Hepatocyte (in vitro differentiated cells): Measurements from ENCODE around the gene INTU. TPM values are rescaled to one million over a fixed set of nuclear protein-coding genes. Genes with fewer than 3 reads are reported as not detected.

Experiments used
- DNase-seq: peaks from one replicate; pipeline ENCODE4 v3.0.0-alpha.2; 2016; ENCODE audit warnings: low spot score
- H2AFZ ChIP-seq: fragments of 200-600 bp; sonication (generic); 2 replicates; pipeline ENCODE4 v1.6.0; 2016; ENCODE audit warnings: antibody characterized with exemption, mild to moderate bottlenecking
- H3K27ac ChIP-seq: fragments of 200-600 bp; sonication (generic); 2 replicates; pipeline ENCODE4 v1.5.1; 2016; ENCODE audit warnings: mild to moderate bottlenecking
- H3K27me3 ChIP-seq: fragments of 200-600 bp; sonication (generic); 2 replicates; pipeline ENCODE4 v1.6.1; 2016
- H3K36me3 ChIP-seq: fragments of 200-600 bp; sonication (generic); replicated peaks from 2 replicates; pipeline ENCODE4 v1.5.1; 2016; ENCODE audit warnings: low read depth; ENCODE audit not compliant: insufficient read depth
- H3K4me1 ChIP-seq: fragments of 200-600 bp; sonication (generic); 2 replicates; pipeline ENCODE4 v1.5.1; 2016; ENCODE audit warnings: mild to moderate bottlenecking, moderate library complexity; ENCODE audit not compliant: insufficient read depth
- H3K4me2 ChIP-seq: fragments of 200-600 bp; sonication (generic); 2 replicates; pipeline ENCODE4 v1.6.0; 2016
- H3K4me3 ChIP-seq: fragments of 200-600 bp; sonication (generic); 2 replicates; pipeline ENCODE4 v1.5.1; 2016; ENCODE audit warnings: mild to moderate bottlenecking
- H3K79me2 ChIP-seq: fragments of 200-600 bp; sonication (generic); 2 replicates; pipeline ENCODE4 v1.6.0; 2017; ENCODE audit warnings: mild to moderate bottlenecking
- H3K9me2 ChIP-seq: fragments of 200-600 bp; sonication (generic); replicated peaks from 2 replicates; pipeline ENCODE4 v1.6.0; 2017; ENCODE audit warnings: mild to moderate bottlenecking; ENCODE audit not compliant: insufficient read depth
- H3K9me3 ChIP-seq: fragments of 200-600 bp; sonication (generic); 2 replicates; pipeline ENCODE4 v1.5.1; 2016; ENCODE audit warnings: low read depth, mild to moderate bottlenecking
- H4K20me1 ChIP-seq: fragments of 200-600 bp; sonication (generic); 2 replicates; pipeline ENCODE4 v1.6.0; 2016; ENCODE audit warnings: mild to moderate bottlenecking; ENCODE audit not compliant: insufficient read depth, poor library complexity, severe bottlenecking
- EZH2 ChIP-seq: fragments of 200-600 bp; sonication (generic); IDR thresholded peaks from 2 replicates; pipeline ENCODE4 v1.6.1; 2016; ENCODE audit warnings: antibody characterized with exemption, mild to moderate bottlenecking, borderline replicate concordance
- EZH2phosphoT487 ChIP-seq: fragments of 200-600 bp; sonication (generic); IDR thresholded peaks from one replicate; pipeline ENCODE4 v1.6.1; 2018; ENCODE audit warnings: antibody characterized with exemption, mild to moderate bottlenecking, low read depth, moderate library complexity; ENCODE audit not compliant: unreplicated experiment, severe bottlenecking
- WGBS: methylation state at CpG from one replicate; pipeline ENCODE4 v1.1.6; 2016; ENCODE audit warnings: low lambda C conversion rate; ENCODE audit errors: missing lambda C conversion rate; 5-methylcytosine and 5-hydroxymethylcytosine counted together
- polyA plus RNA-seq: library from polyadenylated mRNA; unstranded; fragments of >200 nt; fragmentation: Nextera tagmentation; extraction: Ambion mirVana; gene quantifications from 2 replicates; pipeline ENCODE4 v1.2.1, GENCODE V29; 2016
- total RNA-seq: library from RNA; depleted of rRNA; stranded (reverse); fragments of >200 nt; gene quantifications from 2 replicates; pipeline ENCODE4 v1.2.3, GENCODE V29; 2014
- TF ChIP-seq, protein P1 (sequence below): fragments of 200-600 bp; sonication (generic); IDR thresholded peaks from 2 replicates; pipeline ENCODE4 v1.5.1; 2016; ENCODE audit warnings: antibody characterized with exemption, mild to moderate bottlenecking; ENCODE audit not compliant: poor library complexity

The INTU gene
- total and polyA plus RNA-seq, 2 experiments from 2014 or later, result 2.3 to 9.2 TPM

GRCh38 chr4:127622621-127622920 is 10.2 kb upstream of the INTU start:
- Histone ChIP-seq H3K36me3 (no peaks in the 10 kb centered on the region), H3K9me3 (no peaks in the 10 kb centered on the region), H3K4me2 (peak overlapping the region; percentile 97), H3K4me3 (peak overlapping the region; percentile 49), H3K27me3 (peaks cover 66% of the 10 kb centered on the region), H3K9me2 (no peaks in the 10 kb centered on the region), H3K27ac (no peak overlapping the region), H3K4me1 (no peaks in the 10 kb centered on the region), H2AFZ (peak overlapping the region; percentile 95), H3K79me2 (no peaks in the 10 kb centered on the region), H4K20me1 (no peaks in the 10 kb centered on the region)
- DNase-seq, result no peak
- no peak for TF ChIP-seq EZH2
- TF ChIP-seq, protein P1, sequence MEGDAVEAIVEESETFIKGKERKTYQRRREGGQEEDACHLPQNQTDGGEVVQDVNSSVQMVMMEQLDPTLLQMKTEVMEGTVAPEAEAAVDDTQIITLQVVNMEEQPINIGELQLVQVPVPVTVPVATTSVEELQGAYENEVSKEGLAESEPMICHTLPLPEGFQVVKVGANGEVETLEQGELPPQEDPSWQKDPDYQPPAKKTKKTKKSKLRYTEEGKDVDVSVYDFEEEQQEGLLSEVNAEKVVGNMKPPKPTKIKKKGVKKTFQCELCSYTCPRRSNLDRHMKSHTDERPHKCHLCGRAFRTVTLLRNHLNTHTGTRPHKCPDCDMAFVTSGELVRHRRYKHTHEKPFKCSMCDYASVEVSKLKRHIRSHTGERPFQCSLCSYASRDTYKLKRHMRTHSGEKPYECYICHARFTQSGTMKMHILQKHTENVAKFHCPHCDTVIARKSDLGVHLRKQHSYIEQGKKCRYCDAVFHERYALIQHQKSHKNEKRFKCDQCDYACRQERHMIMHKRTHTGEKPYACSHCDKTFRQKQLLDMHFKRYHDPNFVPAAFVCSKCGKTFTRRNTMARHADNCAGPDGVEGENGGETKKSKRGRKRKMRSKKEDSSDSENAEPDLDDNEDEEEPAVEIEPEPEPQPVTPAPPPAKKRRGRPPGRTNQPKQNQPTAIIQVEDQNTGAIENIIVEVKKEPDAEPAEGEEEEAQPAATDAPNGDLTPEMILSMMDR, result no peak
- no peak for TF ChIP-seq EZH2phosphoT487
- WGBS, result 21% methylated on average over 12 of the region's 12 CpGs

- Histone ChIP-seq H3K4me3 (peak overlapping the region; percentile 49), H3K4me1 (no peaks in the 10 kb centered on the region), H3K79me2 (no peaks in the 10 kb centered on the region), H2AFZ (peak overlapping the region; percentile 95), H3K36me3 (no peaks in the 10 kb centered on the region), H3K9me2 (no peaks in the 10 kb centered on the region), H3K9me3 (no peaks in the 10 kb centered on the region), H3K4me2 (peak overlapping the region; percentile 97), H3K27me3 (peaks cover 61% of the 10 kb centered on the region), H4K20me1 (no peaks in the 10 kb centered on the region), H3K27ac (peak overlapping the region; percentile 1)
- WGBS, result 2% methylated on average over 74 of the region's 81 CpGs
- no peak for TF ChIP-seq EZH2phosphoT487
- TF ChIP-seq EZH2, result no peak
- TF ChIP-seq, protein P1, result peak; percentile 37
- peak; percentile 73 for DNase-seq
These were observed 9.6 kb upstream of the INTU start for GRCh38 chr4:127622921-127623796.

DNA sequence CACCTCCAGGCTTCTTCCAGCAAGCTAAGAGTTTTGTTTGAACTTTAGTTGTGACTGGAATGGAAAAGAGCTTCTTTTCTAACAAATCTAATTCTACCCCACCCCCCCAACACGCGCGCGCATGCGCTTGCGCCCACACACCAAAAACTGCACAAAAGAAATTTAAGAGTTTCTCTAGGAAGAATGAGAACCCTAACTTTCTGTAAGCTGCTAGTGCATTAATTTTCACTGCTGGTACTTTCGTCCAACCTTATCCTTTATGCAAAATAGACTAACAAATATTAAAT is 9.0 kb upstream of the INTU start:
- H3K4me2 ChIP-seq, result peak overlapping the region; percentile 97
- peak; percentile 10 for DNase-seq
- no peaks in the 10 kb centered on the region for H3K9me2 ChIP-seq
- H3K9me3 ChIP-seq, result no peaks in the 10 kb centered on the region
- no peaks in the 10 kb centered on the region for H3K36me3 ChIP-seq
- H3K27ac ChIP-seq, result peak overlapping the region; percentile 1
- H3K79me2 ChIP-seq, result no peaks in the 10 kb centered on the region
- peak overlapping the region; percentile 95 for H2AFZ ChIP-seq
- H3K27me3 ChIP-seq, result peaks cover 56% of the 10 kb centered on the region
- TF ChIP-seq EZH2phosphoT487 (no peak), EZH2 (no peak)
- TF ChIP-seq, protein P1, result no peak
- no peaks in the 10 kb centered on the region for H4K20me1 ChIP-seq
- no peaks in the 10 kb centered on the region for H3K4me1 ChIP-seq
- peak overlapping the region; percentile 49 for H3K4me3 ChIP-seq
- 22% methylated on average over 7 of the region's 7 CpGs for WGBS
